ES-I3 (cell line): ENCODE measurements around the gene CCKAR.

Source experiments
- H3K36me3 ChIP-seq: 2 replicates; pipeline ENCODE4 v1.6.1; 2013; ENCODE audit warnings: mild to moderate bottlenecking, low read length, control low read depth, moderate library complexity; ENCODE audit not compliant: insufficient read depth
- H3K4me1 ChIP-seq: 2 replicates; pipeline ENCODE4 v1.6.1; 2013; ENCODE audit warnings: mild to moderate bottlenecking, control low read depth, low read length; ENCODE audit not compliant: insufficient read depth
- H3K9ac ChIP-seq: 2 replicates; pipeline ENCODE4 v1.6.1; 2013; ENCODE audit warnings: low read depth, mild to moderate bottlenecking, low read length, moderate library complexity
- H3K9me3 ChIP-seq: 2 replicates; pipeline ENCODE4 v1.6.1; 2013; ENCODE audit warnings: mild to moderate bottlenecking, low read length, moderate library complexity; ENCODE audit not compliant: control insufficient read depth, insufficient read depth

Gene CCKAR, protein sequence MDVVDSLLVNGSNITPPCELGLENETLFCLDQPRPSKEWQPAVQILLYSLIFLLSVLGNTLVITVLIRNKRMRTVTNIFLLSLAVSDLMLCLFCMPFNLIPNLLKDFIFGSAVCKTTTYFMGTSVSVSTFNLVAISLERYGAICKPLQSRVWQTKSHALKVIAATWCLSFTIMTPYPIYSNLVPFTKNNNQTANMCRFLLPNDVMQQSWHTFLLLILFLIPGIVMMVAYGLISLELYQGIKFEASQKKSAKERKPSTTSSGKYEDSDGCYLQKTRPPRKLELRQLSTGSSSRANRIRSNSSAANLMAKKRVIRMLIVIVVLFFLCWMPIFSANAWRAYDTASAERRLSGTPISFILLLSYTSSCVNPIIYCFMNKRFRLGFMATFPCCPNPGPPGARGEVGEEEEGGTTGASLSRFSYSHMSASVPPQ

DNA sequence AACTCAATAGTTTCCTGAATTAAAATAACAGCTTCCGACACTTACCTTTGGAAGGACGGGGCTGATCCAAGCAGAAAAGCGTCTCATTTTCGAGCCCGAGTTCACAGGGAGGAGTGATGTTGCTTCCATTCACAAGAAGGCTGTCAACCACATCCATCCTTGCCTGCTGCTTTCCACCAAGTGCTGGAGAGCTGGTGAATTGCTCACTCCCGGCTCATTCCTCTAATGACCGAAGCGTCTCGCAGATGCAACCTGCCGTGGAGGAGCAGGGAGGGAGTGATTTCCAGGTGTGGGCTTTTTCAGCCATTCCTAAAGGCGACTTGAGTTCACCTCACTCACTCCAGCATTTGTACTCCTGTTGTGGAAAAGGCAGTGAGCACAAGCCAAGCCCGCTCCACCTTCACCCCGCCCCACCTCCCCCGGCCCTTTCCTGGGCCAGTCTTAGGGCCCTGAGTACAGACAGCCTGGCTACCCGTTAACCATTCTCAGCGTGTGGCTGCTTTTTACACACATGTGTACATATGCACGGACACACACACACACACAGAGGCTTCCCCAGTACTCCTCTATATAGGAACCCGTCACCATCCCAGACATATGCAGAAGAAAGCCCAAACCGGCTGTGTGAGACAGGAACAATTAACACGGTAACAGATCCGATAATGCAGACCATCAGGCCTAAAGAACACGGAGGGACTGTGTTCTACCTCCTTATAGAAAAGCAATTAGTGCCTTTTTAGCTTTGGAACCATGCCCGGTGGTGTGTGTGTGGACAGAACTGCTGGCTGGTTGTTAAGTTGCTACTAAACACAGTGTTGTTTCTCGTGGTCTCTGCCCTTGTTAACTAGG lies at the start of gene CCKAR:
CCKAR (minus strand) TSS at position 374 of the 849 bp plus-strand sequence; CDS start at position 157, 217 bp downstream.
- Histone ChIP-seq H3K36me3 (no peaks in the 10 kb centered on the region), H3K9ac (no peak within 1 kb of the TSS), H3K9me3 (no peaks in the 10 kb centered on the region; the same call in 1 of the 2 replicates), H3K4me1 (no peaks in the 10 kb centered on the region)

DNA sequence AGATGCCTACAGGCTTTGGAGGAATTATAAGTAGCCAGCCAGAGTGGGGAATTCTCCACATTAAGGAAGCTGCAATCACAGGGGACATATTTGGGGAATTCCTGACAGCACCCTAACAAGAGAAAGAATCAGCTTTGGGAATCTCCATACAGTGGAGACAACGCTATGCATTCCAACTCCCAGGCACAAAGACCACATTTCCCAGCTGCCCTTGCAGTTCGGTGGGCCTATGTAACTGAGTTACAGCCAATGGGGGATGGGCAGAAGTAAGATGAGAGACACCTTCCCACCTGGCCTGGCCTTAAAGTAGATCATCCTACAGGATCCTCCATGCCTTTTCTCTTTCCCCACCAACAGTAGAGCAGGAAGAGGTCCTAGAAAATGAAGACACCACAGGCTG lies 43.4 kb upstream of the CCKAR start:
- Histone ChIP-seq H3K4me1 (no peaks in the 10 kb centered on the region), H3K9me3 (no peaks in the 10 kb centered on the region), H3K36me3 (no peaks in the 10 kb centered on the region), H3K9ac (no peak overlapping the region)

GRCh38 chr4:26531491-26532116 lies 41.3 kb upstream of the CCKAR start:
- no peaks in the 10 kb centered on the region for H3K9me3 ChIP-seq

GRCh38 chr4:26530099-26530498 lies 39.8 kb upstream of the CCKAR start:
- Histone ChIP-seq H3K36me3 (no peaks in the 10 kb centered on the region), H3K9ac (no peak overlapping the region), H3K9me3 (no peaks in the 10 kb centered on the region), H3K4me1 (no peaks in the 10 kb centered on the region)

More at GRCh38 chr4:26531491-26532116, 41.3 kb upstream of the CCKAR start:
- Histone ChIP-seq H3K9ac (no peak overlapping the region), H3K4me1 (no peaks in the 10 kb centered on the region), H3K36me3 (no peaks in the 10 kb centered on the region)

DNA sequence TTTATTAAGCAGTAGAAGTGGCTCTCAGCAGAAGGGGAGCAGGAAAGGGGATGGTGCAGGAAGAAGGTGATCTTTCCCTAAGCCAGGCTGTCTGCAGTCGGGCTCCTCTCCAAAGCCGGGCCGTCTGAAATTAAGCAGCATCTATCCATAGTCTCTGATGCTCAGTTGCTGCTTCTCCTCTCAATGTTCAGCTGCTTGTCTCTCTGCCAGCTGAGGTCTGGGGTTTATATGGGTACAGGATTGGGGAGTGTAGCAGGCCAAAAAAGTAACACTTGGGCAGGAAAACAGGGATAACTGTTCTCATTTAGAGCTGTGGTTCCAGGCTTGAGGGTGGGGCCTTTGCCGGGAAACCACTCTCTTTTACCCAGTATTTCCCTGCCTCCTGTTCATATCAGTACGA lies 39.2 kb upstream of the CCKAR start:
- Histone ChIP-seq H3K9ac (no peak overlapping the region), H3K9me3 (no peaks in the 10 kb centered on the region), H3K4me1 (no peaks in the 10 kb centered on the region), H3K36me3 (no peaks in the 10 kb centered on the region)

- no peaks in the 10 kb centered on the region for H3K4me1 ChIP-seq
- no peak overlapping the region for H3K9ac ChIP-seq
- no peaks in the 10 kb centered on the region for H3K9me3 ChIP-seq
- H3K36me3 ChIP-seq = no peaks in the 10 kb centered on the region
Observed at GRCh38 chr4:26525771-26526150, 35.5 kb upstream of the CCKAR start.

- H3K9ac ChIP-seq = no peak overlapping the region
- no peaks in the 10 kb centered on the region for H3K36me3 ChIP-seq
- H3K4me1 ChIP-seq = no peaks in the 10 kb centered on the region
- H3K9me3 ChIP-seq = no peaks in the 10 kb centered on the region
Observed at GRCh38 chr4:26525136-26525770, 35.0 kb upstream of the CCKAR start.

DNA sequence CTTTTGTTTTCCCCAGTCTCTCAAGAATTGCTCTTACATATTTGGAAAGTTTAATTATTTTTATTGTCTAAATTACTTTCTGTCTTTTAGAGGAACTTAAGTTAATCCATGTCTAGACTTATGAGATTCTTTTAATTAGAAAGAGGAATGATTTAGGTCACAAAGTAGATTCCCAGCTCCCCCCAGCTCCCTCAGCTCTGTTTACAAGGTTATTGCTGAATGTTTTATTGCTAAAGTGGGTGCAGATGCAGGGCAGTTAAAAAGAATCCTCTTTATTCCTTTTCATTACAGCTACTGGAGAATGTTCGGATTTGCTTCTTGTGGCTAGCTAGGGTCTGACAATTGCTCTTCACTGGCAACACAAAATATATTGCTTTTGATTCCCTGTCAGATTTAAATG lies 33.7 kb upstream of the CCKAR start:
- H3K9me3 ChIP-seq = no peaks in the 10 kb centered on the region
- no peaks in the 10 kb centered on the region for H3K36me3 ChIP-seq
- H3K4me1 ChIP-seq = no peaks in the 10 kb centered on the region
- no peak overlapping the region for H3K9ac ChIP-seq

DNA sequence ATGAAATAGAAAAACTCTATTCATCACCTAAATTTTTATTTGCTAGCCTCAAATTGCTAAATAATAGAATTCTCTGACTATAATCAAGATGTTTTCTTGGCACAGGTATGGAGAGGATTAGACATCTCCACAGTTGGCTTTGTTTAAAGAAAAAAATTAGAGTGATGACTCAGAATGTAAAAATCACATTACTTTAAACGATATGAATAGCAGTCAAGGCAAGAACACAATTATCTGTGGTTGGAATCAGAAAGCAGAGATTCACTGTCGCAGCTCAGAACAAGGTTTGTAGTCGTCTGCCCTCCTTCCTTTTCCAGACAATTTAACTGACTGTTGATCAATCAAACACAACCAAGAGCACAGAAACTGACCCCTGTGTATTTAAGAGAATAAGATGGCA lies 32.2 kb upstream of the CCKAR start:
- Histone ChIP-seq H3K36me3 (no peaks in the 10 kb centered on the region), H3K9ac (no peak overlapping the region), H3K9me3 (no peaks in the 10 kb centered on the region), H3K4me1 (no peaks in the 10 kb centered on the region)

DNA sequence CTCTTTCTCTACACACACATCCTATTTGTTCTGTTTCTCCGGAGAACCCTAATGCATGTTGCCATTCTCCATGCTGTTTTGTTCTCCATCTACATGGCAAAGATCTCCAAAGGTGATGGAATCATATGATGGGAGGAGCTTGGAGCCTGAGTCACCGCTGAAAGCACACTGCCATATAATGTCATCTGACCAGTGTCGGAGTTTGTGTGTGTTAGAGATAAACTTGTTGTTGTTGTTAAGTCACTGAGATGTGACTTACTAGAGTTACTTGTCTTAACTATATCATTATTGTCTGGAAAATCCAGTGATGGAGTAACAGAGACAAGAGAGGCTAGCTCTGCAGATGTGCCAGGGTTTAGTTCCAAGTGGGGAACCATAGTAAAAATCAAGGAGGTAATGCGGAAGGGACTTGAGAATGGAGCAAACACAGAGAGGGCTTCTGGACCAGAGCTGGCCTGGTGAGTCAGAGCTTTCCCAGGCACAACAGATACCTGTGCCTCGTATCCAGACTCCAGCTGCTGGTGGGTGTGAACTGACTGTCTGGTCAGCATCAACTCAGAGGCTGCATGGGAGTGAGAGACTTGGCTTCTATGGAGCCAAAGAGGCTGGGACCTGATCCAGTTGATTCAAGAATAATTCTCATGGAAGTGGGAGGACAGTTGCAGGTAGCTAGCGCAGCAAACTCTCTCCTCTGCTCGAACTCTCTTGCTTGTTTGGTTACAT lies 30.6 kb upstream of the CCKAR start:
- H3K9me3 ChIP-seq = no peaks in the 10 kb centered on the region
- H3K9ac ChIP-seq = no peak overlapping the region
- H3K36me3 ChIP-seq = no peaks in the 10 kb centered on the region
- no peaks in the 10 kb centered on the region for H3K4me1 ChIP-seq

DNA sequence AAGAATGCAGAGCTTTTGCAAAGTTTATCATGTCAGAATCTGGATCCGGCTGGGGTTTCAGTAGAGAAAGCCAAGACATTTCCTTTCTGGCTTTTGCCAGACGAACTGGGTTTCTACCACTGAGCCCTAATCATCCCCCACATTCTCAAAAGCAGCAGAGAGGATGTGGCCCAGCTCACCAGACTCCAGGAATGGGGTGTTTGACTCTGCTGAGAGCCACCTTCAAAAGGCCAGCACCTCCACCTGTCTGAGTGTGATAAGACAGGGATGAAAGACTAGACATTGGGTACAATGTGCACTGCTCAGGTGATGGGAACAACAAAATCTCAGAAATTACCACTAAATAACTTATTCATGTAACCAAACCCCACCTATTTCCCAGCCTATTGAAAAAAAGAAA lies 25.7 kb upstream of the CCKAR start:
- Histone ChIP-seq H3K9me3 (no peaks in the 10 kb centered on the region), H3K4me1 (no peaks in the 10 kb centered on the region), H3K36me3 (no peaks in the 10 kb centered on the region), H3K9ac (no peak overlapping the region)

DNA sequence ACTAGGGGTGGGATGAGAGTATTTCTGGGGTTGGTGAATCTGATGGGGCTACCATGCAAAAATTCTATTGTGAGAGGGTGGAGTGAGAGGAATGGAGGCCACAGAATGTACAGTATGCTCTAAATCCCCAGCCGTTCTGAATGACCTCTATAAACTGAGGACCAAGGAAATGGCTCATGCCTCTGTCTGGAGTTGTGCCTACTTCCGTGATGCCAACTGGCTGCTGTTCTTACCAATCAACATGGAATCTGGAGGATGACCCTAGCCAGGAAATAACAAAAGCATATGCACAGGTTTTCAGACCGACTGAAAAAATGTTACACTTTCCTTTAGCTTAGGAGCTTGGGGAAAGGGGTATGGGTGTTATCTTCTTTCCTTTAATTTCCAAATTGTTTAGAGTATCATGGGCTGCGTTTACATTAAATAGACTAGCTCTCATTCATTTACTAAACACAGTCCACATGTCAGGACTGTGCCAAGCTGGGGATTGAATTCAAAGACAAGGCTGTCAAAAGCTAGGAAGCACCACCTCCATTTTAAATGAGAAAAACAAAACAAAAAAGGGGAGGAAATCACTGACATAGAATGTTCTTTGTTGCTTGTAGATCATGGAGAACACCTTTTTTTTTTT lies 20.2 kb upstream of the CCKAR start:
- H3K9ac ChIP-seq = no peak overlapping the region
- no peaks in the 10 kb centered on the region for H3K9me3 ChIP-seq

GRCh38 chr4:26509681-26510333 lies 19.5 kb upstream of the CCKAR start:
- Histone ChIP-seq H3K9ac (no peak overlapping the region), H3K36me3 (no peaks in the 10 kb centered on the region), H3K9me3 (no peaks in the 10 kb centered on the region), H3K4me1 (no peaks in the 10 kb centered on the region)

More for the DNA sequence above, 20.2 kb upstream of the CCKAR start:
- no peaks in the 10 kb centered on the region for H3K36me3 ChIP-seq
- no peaks in the 10 kb centered on the region for H3K4me1 ChIP-seq
